DOHH2 (cell line): ENCODE results near the gene OR5H15.

Experiments
- EZH2phosphoT487 ChIP-seq: fragments of 200-600 bp; sonication (generic); IDR thresholded peaks from 2 replicates; pipeline ENCODE4 v1.6.1; 2017; ENCODE audit warnings: borderline replicate concordance, mild to moderate bottlenecking, antibody characterized with exemption, low read length, moderate library complexity, mixed read lengths
- TF ChIP-seq, protein P1 (sequence below): fragments of 200-600 bp; sonication (generic); IDR thresholded peaks from one replicate; pipeline ENCODE4 v1.5.1; 2014; ENCODE audit warnings: antibody characterized with exemption, mild to moderate bottlenecking, low read depth, low read length; ENCODE audit not compliant: poor library complexity, severe bottlenecking

DNA sequence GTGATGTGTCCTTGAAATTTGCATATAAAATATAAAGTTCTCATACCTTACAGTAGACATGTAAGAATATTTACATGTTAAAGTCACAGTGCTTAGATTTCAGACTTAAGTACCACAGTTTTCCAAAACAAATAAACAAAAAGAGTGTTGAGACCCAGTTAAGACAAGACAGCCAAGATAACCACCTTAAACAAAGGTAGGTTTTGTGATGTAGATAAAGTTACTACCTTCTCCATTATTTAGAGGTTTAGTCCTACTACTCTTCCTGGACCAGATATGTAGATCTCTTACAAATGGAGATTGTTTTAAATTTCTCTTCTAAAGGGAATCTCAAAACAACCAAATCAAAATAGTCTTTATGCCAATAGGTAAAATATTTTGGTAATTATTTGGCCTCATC is 15.7 kb downstream of the OR5H15 start:
- TF ChIP-seq, protein P1, sequence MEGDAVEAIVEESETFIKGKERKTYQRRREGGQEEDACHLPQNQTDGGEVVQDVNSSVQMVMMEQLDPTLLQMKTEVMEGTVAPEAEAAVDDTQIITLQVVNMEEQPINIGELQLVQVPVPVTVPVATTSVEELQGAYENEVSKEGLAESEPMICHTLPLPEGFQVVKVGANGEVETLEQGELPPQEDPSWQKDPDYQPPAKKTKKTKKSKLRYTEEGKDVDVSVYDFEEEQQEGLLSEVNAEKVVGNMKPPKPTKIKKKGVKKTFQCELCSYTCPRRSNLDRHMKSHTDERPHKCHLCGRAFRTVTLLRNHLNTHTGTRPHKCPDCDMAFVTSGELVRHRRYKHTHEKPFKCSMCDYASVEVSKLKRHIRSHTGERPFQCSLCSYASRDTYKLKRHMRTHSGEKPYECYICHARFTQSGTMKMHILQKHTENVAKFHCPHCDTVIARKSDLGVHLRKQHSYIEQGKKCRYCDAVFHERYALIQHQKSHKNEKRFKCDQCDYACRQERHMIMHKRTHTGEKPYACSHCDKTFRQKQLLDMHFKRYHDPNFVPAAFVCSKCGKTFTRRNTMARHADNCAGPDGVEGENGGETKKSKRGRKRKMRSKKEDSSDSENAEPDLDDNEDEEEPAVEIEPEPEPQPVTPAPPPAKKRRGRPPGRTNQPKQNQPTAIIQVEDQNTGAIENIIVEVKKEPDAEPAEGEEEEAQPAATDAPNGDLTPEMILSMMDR = no peak
- TF ChIP-seq EZH2phosphoT487 = no peak
